ENCODE results near the gene PAAF1. TPM values are rescaled to one million over a fixed set of nuclear protein-coding genes. Genes with fewer than 3 reads are reported as not detected.

The PAAF1 gene
- total RNA-seq, 1 experiment from 2014 or later = 11.7 TPM

- no peak for DNase-seq (ENCODE audit: low read depth)
Observed at GRCh38 chr11:73944901-73945300, 68.1 kb downstream of the PAAF1 start.

- no peak for DNase-seq (ENCODE audit: low read depth)
Observed at GRCh38 chr11:73945396-73945795, 68.6 kb downstream of the PAAF1 start.

DNA sequence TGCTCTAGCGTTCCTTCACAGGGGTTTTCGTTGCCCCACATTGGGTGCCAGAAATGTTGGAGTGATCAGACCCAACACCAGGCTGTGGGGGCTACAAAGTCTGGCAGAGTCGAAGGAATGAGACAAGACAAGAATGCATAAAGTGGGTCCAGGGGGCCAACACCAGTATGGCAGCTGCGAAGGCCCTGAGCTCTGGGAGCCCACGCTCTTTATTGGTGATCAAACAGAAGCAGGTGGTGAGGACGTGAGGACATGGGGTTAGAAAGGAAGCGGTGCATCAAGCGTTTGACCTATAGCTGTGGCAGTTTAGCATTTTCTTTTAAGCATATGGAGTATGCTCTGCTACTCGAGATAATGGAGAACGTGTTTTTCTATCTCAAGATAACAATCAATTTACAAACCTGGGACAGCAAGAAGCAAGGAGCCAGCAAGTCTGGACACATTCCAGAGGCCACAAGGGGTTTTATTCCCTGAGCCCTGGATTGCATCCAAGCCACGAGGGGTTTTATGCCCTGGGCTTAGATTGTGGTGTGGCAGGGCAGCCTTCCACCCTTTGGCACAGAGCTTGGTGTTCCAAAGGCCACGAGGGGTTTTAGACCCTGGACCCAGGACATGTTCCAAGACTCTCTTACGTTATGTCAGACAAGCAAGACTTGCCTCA, 70.1 kb downstream of the PAAF1 start:
- DNase-seq (ENCODE audit: low read depth) = no peak

- DNase-seq (ENCODE audit: low read depth) = no peak
Observed at GRCh38 chr11:73949246-73949645, 72.4 kb downstream of the PAAF1 start.

DNA sequence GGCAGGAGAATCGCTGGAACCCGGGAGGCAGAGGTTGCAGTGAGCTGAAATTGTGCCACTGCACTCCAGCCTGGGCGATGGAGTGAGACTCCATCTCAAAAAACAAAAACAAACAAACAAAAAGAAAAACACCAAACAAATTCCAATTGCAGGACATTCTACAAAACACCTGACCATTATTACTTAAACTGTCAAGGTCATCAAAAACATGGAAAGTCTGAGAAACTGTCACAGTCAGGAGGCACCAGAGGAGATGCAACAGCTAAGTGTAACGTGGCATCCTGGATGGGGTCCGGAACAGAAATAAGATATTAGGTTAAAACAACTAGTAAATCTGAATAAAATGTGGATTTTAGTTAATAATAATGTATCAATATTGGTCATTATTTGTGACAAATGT, 73.1 kb downstream of the PAAF1 start:
- no peak for DNase-seq (ENCODE audit: low read depth)

- DNase-seq (ENCODE audit: low read depth) = peak; percentile 63
Observed at GRCh38 chr11:73950869-73951710, 74.3 kb downstream of the PAAF1 start, which contains the start of gene DNAJB13. TSS of gene DNAJB13 (plus strand) at chr11:73951026. CDS start at chr11:73951070, 44 bp downstream.

GRCh38 chr11:73951797-73952196, 75.0 kb downstream of the PAAF1 start:
- DNase-seq (ENCODE audit: low read depth) = peak; percentile 89

DNA sequence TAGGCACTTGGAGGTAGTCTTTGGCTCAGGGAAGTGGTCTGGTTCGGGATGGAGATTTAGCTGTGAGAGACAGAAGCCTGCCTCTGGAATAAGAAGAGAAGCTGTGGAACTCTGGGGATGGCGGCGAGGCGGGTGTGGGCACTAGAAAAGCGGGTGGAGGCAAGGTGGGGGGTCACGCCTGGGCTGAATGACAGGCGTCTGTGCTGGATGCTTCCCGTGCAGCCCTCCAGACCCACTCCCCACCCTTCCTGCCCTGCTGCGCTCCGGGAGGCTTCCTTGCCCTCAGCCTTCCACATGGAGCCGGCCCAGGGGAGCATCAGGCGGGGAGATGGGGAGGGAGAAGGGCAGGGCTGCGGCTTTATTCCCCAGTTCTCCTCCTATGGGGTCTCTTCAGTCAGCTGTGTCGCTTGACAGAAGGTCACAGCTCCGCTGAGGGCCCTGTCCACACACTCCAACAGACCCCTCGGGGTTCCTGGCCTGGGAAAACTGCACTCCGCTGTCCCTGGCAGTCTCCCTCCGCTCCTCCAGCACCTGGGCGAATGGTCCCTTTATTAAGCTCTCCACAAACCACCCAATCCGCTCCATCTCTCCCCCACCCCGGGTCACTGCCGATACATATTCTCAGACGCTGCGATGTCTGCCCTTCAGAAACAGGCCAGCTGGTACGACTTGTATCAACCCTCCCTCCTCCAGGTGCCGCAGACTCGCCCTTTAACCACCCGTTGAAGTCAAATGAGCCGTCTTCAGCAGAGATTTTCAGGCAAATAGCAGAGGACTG, 80.3 kb downstream of the PAAF1 start:
- no peak for DNase-seq (ENCODE audit: low read depth)

DNA sequence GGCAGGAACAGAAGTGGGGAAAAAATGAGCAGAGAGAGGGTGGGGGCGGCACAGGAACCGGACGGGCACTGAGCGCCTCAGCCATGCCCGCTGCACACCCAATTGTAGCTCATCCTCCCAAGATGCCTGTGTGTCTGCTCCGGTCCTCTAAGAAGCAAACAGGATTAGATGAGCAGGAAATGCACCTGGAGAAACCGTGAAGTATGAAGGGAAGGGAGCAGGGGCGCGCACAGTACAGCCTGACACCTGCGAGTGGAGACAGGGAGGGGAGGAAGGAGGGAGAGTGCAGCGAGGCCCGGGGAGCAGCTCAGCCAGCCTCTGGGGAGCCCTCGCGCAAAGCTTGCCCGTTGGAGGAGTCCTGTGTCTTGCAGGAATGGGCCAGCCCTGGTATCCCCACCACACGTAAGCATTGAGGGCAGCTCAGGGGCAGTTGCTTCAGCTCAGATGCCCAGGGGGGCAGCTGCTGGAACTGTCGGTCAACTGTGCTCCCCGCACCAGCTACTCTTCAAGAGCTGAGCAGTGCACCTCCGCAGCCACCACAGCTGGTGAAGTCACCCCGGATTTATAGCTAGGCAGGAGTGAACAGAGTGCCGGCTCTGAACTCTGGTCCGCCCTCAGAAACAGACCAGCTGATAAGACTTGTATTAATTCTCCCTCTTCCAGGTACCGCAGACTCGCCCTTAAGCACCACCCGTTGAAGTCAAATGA, 81.0 kb downstream of the PAAF1 start:
- no peak for DNase-seq (ENCODE audit: low read depth)

DNA sequence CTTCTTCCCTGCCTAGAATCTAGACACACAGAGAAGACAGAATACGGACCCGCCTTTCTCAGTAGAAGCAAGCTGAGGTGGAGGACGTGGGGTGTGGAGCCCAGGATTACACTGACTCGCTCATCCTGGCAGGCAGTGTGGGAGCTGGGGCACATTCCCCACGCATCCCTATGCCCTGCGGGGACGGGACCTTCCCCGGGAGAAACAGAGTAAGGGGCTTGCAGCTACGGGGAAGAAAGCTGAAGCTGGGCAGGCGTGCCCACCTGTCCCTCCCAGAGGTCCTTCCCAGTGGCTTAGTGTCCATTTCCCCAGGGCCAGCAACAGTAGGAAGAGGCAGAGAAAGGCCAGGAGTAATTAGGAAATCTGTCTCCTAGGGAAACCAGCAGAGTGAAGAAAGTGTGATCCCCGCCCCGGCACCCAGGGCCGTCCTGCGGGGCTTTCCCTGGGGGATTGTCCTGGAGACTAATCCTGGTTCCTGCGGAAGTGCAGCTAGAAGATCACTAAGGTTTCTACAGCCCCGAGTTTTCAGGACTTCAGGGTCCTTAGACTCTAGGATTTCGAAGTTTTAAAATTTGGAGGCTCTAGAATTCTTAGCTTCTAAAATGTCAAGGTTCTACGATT, 81.8 kb downstream of the PAAF1 start:
- DNase-seq (ENCODE audit: low read depth) = no peak

DNA sequence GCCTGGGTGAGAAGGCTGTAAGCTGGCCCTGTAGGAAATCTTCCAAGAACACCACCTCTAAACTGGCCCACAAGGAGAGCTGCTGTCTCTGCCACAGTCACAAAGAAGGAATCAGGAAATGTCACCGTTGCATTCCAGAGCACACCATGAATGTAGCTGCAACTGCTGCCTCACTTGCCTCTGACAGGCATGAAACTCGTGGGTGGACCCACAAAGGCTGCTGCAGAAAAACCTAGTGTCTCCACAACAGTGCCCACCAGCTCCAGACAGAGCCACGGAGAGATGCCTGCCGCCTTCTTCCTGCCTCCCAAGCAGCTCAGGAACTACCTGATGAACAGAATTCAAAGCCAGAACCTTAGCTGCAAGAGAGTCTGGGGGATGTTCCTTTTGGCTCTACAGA, 84.5 kb downstream of the PAAF1 start:
- no peak for DNase-seq (ENCODE audit: low read depth)

- DNase-seq (ENCODE audit: low read depth) = no peak
Observed at GRCh38 chr11:73962101-73962705, 85.4 kb downstream of the PAAF1 start.

- no peak for DNase-seq (ENCODE audit: low read depth)
Observed at GRCh38 chr11:73963861-73964260, 87.1 kb downstream of the PAAF1 start.

DNA sequence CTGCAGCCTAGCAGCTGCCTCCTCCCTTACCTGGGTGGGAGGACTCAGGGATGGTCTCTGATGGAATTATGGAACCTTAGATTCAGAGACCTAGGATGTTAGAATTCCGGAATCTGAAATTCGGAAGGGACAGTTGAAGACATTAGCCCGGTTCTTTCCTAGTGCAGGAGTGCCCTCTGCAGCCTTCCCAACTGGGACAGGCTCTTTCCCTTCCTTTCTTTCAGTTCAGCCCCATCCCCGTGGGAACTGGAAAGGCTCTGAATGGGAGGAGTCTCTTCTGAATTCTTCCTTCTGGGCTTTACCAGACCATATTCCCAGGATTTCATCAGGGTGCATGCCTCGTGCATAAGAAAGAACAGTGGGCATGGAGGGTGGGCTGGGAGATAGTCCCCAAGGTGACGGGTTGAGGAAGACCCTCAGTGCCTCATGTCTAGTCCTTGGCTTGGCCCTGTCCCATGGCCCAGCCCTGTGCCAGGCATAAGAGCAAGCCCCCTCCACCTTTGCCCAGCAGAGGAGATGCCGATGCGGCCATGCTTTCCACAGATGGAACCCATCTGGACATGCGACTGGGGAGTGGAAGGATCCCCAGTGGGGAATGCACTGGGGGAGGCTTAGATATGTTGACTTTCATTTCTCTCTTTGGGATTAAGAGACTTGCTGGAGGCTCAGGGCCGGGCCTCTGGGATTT, 88.4 kb downstream of the PAAF1 start:
- peak; percentile 59 for DNase-seq (ENCODE audit: low read depth)

- no peak for DNase-seq (ENCODE audit: low read depth)
Observed at GRCh38 chr11:73965764-73966121, 88.9 kb downstream of the PAAF1 start.

- DNase-seq (ENCODE audit: low read depth) = no peak
Observed at GRCh38 chr11:73968356-73968966, 91.7 kb downstream of the PAAF1 start.

GRCh38 chr11:73969091-73969490, 92.3 kb downstream of the PAAF1 start:
- no peak for DNase-seq (ENCODE audit: low read depth)

DNA sequence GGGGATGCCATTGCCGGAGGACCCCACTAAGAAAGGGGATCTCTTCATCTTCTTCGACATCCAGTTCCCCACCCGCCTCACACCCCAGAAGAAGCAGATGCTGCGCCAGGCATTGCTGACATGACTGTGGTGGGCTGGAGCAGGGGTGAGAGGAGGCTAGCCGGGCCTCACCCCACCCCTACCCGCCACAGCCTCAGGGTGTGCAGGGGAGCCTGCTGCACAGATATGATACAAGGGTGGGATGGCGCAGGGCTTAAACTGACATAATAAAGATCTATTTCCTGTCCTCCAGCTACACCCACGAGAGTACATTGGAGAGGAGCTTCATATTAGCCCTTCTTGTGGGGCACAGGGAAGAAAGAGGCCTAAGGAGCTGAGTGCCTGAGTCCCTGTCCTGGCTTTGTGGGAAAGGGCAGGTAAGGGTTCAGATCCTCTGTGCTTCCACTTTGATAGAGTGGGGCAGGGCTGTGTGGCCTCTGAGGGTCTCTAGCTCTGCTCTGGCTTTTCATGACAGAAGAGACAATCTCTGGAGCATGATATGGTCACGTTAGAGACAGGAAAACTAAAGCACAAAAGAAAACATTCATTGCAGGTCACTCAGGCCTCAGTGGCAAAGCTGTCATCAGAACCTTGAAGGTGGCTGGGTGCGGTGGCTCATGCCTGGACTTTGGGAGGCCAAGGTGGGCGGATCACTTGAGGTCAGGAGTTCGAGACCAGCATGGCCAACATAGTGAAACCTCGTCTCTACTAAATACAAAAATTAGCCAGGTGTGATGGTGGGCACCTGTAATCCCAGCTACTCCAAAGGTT, 93.4 kb downstream of the PAAF1 start:
- no peak for DNase-seq (ENCODE audit: low read depth)
